LNCaP clone FGC (cell line): ENCODE results near the gene TUBA1B.

Experiments used
- DNase-seq: peaks from one replicate; pipeline ENCODE4 v3.0.0-alpha.2; 2011; ENCODE audit warnings: low read depth
- H3K4me3 ChIP-seq: 2 replicates; pipeline ENCODE4 v1.5.1; 2011; ENCODE audit warnings: mild to moderate bottlenecking, low read depth, low read length, control low read depth
- CTCF ChIP-seq: IDR thresholded peaks from 2 replicates; pipeline ENCODE4 v1.5.1; 2012; ENCODE audit warnings: mild to moderate bottlenecking; ENCODE audit not compliant: control insufficient read depth, insufficient read depth; ENCODE audit errors: extremely low read depth

Gene TUBA1B

DNA sequence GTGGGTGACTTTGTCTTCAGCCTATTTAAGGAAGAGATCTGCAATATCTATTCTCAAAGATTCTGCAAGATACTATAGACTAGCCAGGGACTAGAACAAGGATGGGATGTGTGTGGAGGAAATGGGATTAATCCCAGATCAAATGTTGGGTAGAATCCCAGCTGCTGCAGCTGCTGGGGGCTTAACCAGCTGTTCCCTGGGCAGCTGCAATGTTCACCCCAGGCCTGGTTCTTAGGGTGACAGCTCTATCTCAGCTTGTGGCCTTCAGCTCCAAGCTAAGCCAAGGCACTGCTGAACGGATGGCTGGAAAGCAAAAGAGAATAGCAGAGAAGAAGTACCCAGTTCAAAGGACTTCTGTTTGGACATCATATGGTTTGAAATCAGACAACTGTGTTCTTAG lies 51.4 kb downstream of the TUBA1B start:
- TF ChIP-seq CTCF = no peak
- no peak for DNase-seq
- H3K4me3 ChIP-seq = no peak overlapping the region
